Type B pancreatic cell (in vitro differentiated cells): ENCODE measurements around the gene MNT. TPM values are rescaled to one million over a fixed set of nuclear protein-coding genes. Genes with fewer than 3 reads are reported as not detected.

ENCODE experiments used
- DNase-seq: peaks from one replicate; pipeline ENCODE4 v3.0.0; 2021; ENCODE audit warnings: mixed read lengths; ENCODE audit not compliant: unreplicated experiment; ENCODE audit errors: extremely low spot score
- H3K27ac Mint-ChIP-seq: 2 replicates; pipeline ENCODE4 v1.8.0; 2021; ENCODE audit warnings: mild to moderate bottlenecking, mixed read lengths
- H3K27me3 Mint-ChIP-seq: 2 replicates; pipeline ENCODE4 v1.8.0; 2021; ENCODE audit warnings: mixed read lengths
- H3K36me3 Mint-ChIP-seq: 2 replicates; pipeline ENCODE4 v1.8.0; 2021; ENCODE audit warnings: mixed read lengths
- H3K4me1 Mint-ChIP-seq: one replicate; pipeline ENCODE4 v1.8.0; 2021; ENCODE audit warnings: mixed read lengths; ENCODE audit not compliant: unreplicated experiment
- H3K4me3 Mint-ChIP-seq: 2 replicates; pipeline ENCODE4 v1.8.0; 2021; ENCODE audit warnings: mild to moderate bottlenecking, mixed read lengths
- H3K9me3 Mint-ChIP-seq: 2 replicates; pipeline ENCODE4 v1.8.0; 2021; ENCODE audit warnings: mixed read lengths
- total RNA-seq: library from RNA; stranded (reverse); gene quantifications from 2 replicates; pipeline ENCODE4 v1.2.1, GENCODE V29; 2021; ENCODE audit warnings: low replicate concordance
- TF ChIP-seq, protein P1 (sequence below): fragments of 200-600 bp; sonication (generic); conservative IDR thresholded peaks from 2 replicates; pipeline ENCODE4 v1.5.0; 2021; ENCODE audit warnings: antibody characterized with exemption, mild to moderate bottlenecking

MNT gene
- total RNA-seq, 1 donor from 2014 or later: 26.9 TPM

DNA sequence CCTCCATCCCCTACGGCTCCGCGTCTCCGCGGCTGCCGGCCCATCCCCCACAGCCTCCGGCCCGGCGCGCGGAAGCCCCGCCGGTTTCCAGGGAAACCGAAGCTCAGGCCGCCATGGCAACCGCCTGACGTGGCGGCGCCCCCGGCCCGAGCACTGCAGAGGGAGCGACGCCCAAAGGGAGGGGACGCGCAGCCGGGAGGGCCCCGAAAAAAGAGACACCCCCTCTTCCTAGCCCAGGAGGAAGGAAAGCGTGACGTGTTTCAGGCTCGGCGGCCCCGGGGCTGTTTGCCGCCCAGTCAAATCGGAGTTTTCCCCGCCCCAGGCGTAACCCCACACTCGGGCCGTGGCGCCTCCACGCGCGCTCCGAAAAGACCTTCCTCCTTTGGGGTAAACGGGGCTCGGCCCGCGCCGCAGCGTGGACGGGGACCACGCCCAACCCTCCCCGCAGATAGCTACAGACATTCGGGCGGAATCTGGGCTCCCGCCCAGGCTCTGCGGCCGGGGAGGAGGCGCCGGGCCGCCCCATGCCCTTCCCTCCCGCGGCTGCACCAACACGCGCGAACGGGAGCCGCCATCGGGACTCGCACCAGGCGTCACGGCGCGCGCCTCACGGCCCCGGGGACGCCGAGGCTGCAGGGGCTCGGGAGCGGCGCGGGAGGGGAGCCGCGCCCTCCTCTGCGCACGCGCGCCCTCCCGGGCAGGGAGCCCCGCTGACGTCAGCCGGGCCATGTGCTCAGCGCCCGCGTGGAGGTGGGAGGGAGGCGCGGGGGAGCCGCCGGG is 7.5 kb downstream of the MNT start:
- Mint-ChIP-seq H3K36me3 (peaks cover 4% of the 10 kb centered on the region), H3K4me3 (peak overlapping the region; percentile 85), H3K27ac (peak overlapping the region; percentile 85), H3K9me3 (no peaks in the 10 kb centered on the region), H3K4me1 (peaks cover 46% of the 10 kb centered on the region), H3K27me3 (no peaks in the 10 kb centered on the region)
- TF ChIP-seq, protein P1, sequence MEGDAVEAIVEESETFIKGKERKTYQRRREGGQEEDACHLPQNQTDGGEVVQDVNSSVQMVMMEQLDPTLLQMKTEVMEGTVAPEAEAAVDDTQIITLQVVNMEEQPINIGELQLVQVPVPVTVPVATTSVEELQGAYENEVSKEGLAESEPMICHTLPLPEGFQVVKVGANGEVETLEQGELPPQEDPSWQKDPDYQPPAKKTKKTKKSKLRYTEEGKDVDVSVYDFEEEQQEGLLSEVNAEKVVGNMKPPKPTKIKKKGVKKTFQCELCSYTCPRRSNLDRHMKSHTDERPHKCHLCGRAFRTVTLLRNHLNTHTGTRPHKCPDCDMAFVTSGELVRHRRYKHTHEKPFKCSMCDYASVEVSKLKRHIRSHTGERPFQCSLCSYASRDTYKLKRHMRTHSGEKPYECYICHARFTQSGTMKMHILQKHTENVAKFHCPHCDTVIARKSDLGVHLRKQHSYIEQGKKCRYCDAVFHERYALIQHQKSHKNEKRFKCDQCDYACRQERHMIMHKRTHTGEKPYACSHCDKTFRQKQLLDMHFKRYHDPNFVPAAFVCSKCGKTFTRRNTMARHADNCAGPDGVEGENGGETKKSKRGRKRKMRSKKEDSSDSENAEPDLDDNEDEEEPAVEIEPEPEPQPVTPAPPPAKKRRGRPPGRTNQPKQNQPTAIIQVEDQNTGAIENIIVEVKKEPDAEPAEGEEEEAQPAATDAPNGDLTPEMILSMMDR: no peak
- DNase-seq: peak; percentile 89

DNA sequence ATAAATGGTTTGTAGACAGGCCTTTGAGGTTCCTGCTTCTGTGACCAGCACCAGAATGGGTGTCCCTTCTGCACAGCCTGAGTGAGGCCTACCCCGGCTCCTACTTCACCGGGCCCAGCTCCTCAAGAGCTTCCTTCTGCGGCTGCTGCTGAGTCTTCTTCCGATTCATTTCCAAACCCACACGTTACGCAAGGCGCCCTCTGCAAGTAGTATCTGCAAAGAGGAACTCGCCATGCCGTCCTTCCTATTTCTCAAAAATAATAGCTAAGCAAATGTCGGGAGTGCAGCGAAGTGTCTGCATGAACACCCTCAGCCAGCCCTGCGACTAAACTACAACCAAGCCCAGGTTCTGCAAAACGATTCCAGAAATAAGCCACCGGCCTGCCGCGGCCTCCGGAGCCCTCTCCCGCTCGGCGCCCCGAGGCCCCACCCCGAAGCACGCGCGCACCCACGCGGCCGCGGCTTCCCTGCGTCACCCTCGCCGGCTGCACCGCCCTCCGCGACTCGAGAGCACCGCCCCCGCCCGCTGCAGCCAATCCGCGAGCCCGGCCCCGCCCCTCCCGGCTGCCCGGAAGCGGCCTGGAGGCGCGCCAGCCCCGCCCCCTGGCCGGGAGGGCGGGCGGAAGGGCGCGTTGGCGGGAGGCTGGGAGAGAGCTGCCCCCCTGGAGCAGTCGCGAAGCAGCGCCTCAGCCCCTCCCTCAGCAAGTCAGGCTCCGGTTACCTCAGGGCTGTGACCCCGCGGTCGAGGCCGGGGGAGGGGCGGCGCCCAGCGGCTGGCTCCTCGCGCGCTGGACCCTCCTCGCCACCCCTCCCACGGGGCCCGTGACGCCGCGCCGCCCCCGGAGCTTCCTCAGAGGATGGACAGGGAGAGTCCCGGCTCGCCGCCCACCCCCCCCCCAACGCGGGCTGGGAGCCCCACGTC is 8.3 kb downstream of the MNT start:
- Mint-ChIP-seq H3K27ac (peak overlapping the region; percentile 90), H3K27me3 (no peaks in the 10 kb centered on the region), H3K4me3 (peak overlapping the region; percentile 91), H3K9me3 (no peaks in the 10 kb centered on the region), H3K4me1 (peaks cover 45% of the 10 kb centered on the region), H3K36me3 (peaks cover 4% of the 10 kb centered on the region)
- DNase-seq: peak; percentile 98
- TF ChIP-seq, protein P1: no peak

DNA sequence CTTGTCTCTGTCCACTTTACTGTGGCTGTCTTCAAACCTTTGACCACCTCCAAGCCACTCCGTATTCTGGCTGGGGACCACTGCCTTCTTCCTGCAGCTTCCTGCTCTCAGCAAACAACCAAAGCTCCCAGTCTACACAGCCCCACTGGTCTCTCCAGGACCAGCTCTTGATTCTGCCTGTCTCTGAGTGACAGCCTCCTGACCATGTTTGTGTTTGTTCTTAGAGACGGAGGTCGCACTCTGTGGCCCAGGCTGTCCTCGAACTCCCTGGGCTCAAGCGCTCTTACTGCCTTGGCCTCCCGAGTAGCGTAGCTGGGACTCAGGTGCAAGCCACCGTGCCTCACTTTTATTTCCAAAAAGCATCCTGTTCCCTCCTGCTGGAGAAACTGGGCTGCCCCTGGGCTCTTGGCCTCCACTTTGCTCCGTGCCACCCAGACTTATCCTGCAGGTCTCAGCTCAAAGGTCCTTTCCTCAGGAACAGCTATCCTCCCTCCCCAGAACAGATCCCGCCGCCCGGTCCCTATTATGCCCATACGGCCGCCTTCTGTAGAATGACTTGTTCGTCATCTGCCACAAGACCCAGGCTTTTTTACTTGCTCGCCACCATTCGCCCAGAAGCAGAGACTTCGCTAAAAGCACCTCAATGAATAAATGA is 9.1 kb downstream of the MNT start:
- H3K4me3 Mint-ChIP-seq: peak overlapping the region; percentile 91
- H3K36me3 Mint-ChIP-seq: peaks cover 4% of the 10 kb centered on the region
- H3K27me3 Mint-ChIP-seq: no peaks in the 10 kb centered on the region
- TF ChIP-seq, protein P1: no peak
- H3K9me3 Mint-ChIP-seq: no peaks in the 10 kb centered on the region
- DNase-seq: no peak
- H3K27ac Mint-ChIP-seq: peak overlapping the region; percentile 90
- peaks cover 39% of the 10 kb centered on the region for H3K4me1 Mint-ChIP-seq

- Mint-ChIP-seq H3K9me3 (no peaks in the 10 kb centered on the region), H3K27ac (peak overlapping the region; percentile 75), H3K4me3 (peak overlapping the region; percentile 57), H3K4me1 (peaks cover 32% of the 10 kb centered on the region), H3K27me3 (no peaks in the 10 kb centered on the region), H3K36me3 (peaks cover 4% of the 10 kb centered on the region)
- TF ChIP-seq, protein P1: no peak
- DNase-seq: no peak
Observed at GRCh38 chr17:2390199-2390836, 10.5 kb downstream of the MNT start.

DNA sequence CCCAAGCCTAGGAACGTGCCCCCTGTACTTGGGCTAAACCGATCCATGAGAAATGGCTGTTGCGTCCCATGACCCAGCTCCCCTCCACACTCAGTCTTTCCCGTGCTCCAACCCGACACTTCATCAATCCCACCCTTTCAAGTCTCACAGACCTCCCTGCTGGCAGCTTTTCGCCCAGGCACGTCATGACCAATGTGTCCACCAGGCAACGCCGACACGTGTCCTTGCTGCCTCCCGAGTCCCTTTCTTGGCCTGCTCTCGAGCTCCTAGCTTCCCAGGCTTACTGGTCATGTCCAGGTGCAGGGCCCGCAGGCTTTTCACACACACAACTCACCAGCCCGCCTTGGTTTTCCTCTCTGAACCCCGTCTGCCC is 12.2 kb downstream of the MNT start:
- Mint-ChIP-seq H3K36me3 (peaks cover 4% of the 10 kb centered on the region), H3K9me3 (no peaks in the 10 kb centered on the region), H3K27me3 (no peaks in the 10 kb centered on the region), H3K27ac (peak overlapping the region; percentile 74), H3K4me3 (peak overlapping the region; percentile 43), H3K4me1 (peaks cover 44% of the 10 kb centered on the region)
- DNase-seq: no peak
- TF ChIP-seq, protein P1: peak; percentile 44
